ENCODE results near the gene TSEN2. TPM values are rescaled to one million over a fixed set of nuclear protein-coding genes. Genes with fewer than 3 reads are reported as not detected.
A peak's percentile ranks its signal among the peaks of the same experiment; 100 is the strongest.
"Not testable (repeated sequence)": the region's sequence is repeated elsewhere in the genome, so short reads cannot be mapped to it uniquely, and the experiment has no call there.

The TSEN2 gene
- total RNA-seq, 2 experiments from 2014 or later: 14.0 to 14.8 TPM

- DNase-seq: no peak
- CTCF ChIA-PET: no interaction called here
- no peaks in the 10 kb centered on the region for H3K4me1 Mint-ChIP-seq (ENCODE audit: low read depth)
- H3K27ac Mint-ChIP-seq: no peak overlapping the region
- H3K36me3 Mint-ChIP-seq (ENCODE audit: low read depth): peaks cover 32% of the 10 kb centered on the region
- no peaks in the 10 kb centered on the region for H3K27me3 Mint-ChIP-seq (ENCODE audit: low read depth)
- intact Hi-C loops (cut with micrococcal nuclease): no loop called here
- H3K4me3 Mint-ChIP-seq: no peak overlapping the region
- H3K9me3 Mint-ChIP-seq: no peaks in the 10 kb centered on the region
Observed at GRCh38 chr3:12518261-12519028, 34.2 kb downstream of the TSEN2 start.

- no peak for DNase-seq
- Mint-ChIP-seq H3K9me3 (no peaks in the 10 kb centered on the region), H3K4me1 (ENCODE audit: low read depth) (no peaks in the 10 kb centered on the region), H3K36me3 (ENCODE audit: low read depth) (peaks cover 30% of the 10 kb centered on the region), H3K4me3 (no peak overlapping the region), H3K27me3 (ENCODE audit: low read depth) (no peaks in the 10 kb centered on the region), H3K27ac (no peak overlapping the region)
- CTCF ChIA-PET: no interaction called here
- intact Hi-C loops (cut with micrococcal nuclease): no loop called here
Observed at GRCh38 chr3:12521010-12521409, 36.7 kb downstream of the TSEN2 start.

DNA sequence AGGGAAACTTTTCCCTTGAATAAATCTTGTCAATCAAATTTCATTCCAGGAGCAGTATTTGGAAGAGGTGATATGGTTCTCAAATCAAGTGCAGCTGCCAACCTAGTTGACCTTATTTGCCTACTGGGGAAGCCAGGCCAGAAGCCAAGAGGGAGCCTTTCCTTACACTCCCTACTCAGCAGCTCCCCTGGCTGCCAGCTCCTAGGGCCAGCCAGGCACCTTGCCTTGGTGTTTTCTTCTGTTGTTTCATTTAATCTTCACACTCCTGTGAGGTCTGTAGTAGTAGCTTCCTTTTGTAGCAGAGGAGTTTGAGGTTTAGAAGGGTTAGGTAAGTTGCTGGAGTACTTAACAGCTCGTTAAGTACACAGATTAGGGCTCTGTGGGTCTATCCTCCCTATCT, 38.4 kb downstream of the TSEN2 start:
- intact Hi-C loops (cut with micrococcal nuclease): no loop called here
- Mint-ChIP-seq H3K9me3 (no peaks in the 10 kb centered on the region), H3K4me1 (ENCODE audit: low read depth) (no peaks in the 10 kb centered on the region), H3K36me3 (ENCODE audit: low read depth) (peaks cover 36% of the 10 kb centered on the region), H3K27ac (no peak overlapping the region), H3K4me3 (no peak overlapping the region), H3K27me3 (ENCODE audit: low read depth) (no peaks in the 10 kb centered on the region)
- no peak for DNase-seq
- CTCF ChIA-PET: interaction anchor here (0.7 kb wide), 1 partner anchor 153 kb away, joined by 3 read pairs; no protein-coding TSS in a partner anchor

GRCh38 chr3:12527757-12528143, 43.5 kb downstream of the TSEN2 start:
- no peak overlapping the region for H3K4me3 Mint-ChIP-seq
- peaks cover 40% of the 10 kb centered on the region for H3K36me3 Mint-ChIP-seq (ENCODE audit: low read depth)
- CTCF ChIA-PET: no interaction called here
- H3K9me3 Mint-ChIP-seq: no peaks in the 10 kb centered on the region
- intact Hi-C loops (cut with micrococcal nuclease): no loop called here
- no peaks in the 10 kb centered on the region for H3K27me3 Mint-ChIP-seq (ENCODE audit: low read depth)
- DNase-seq: no peak
- H3K4me1 Mint-ChIP-seq (ENCODE audit: low read depth): no peaks in the 10 kb centered on the region
- H3K27ac Mint-ChIP-seq: no peak overlapping the region

GRCh38 chr3:12532182-12532581, 47.9 kb downstream of the TSEN2 start:
- DNase-seq: no peak
- H3K4me1 Mint-ChIP-seq (ENCODE audit: low read depth): no peaks in the 10 kb centered on the region
- H3K36me3 Mint-ChIP-seq (ENCODE audit: low read depth): peaks cover 30% of the 10 kb centered on the region
- CTCF ChIA-PET: interaction anchor here (1.1 kb wide), 1 partner anchor 11 kb away, joined by 3 read pairs; no protein-coding TSS in a partner anchor
- intact Hi-C loops (cut with micrococcal nuclease): no loop called here
- H3K27me3 Mint-ChIP-seq (ENCODE audit: low read depth): no peaks in the 10 kb centered on the region
- H3K27ac Mint-ChIP-seq: no peak overlapping the region
- no peak overlapping the region for H3K4me3 Mint-ChIP-seq
- no peaks in the 10 kb centered on the region for H3K9me3 Mint-ChIP-seq

DNA sequence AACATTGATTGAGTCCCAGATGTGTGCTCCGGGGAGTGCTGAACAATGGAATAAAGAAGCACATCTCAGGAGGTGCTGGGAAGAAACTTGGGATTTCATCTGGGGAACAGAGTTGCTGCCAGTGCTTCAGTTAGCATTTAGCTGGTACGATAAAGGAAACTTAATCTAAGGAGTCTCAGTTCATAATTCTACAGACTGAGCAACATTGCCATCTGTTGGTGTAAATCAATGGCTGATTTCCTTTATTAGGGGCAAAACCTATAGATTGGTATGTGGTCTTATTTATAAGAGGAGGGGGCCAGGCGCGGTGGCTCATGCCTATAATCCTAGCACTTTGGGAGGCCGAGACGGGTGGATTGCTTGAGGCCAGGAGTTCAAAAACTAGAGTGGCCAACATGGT, 52.1 kb downstream of the TSEN2 start:
- Mint-ChIP-seq H3K27me3 (ENCODE audit: low read depth) (no peaks in the 10 kb centered on the region), H3K9me3 (no peaks in the 10 kb centered on the region), H3K4me1 (ENCODE audit: low read depth) (no peaks in the 10 kb centered on the region), H3K4me3 (no peak overlapping the region), H3K27ac (no peak overlapping the region), H3K36me3 (ENCODE audit: low read depth) (peaks cover 21% of the 10 kb centered on the region)
- no peak for DNase-seq
- intact Hi-C loops (cut with micrococcal nuclease): no loop called here
- CTCF ChIA-PET: interaction anchor here (1.4 kb wide), 1 partner anchor 21 kb away, joined by 5 read pairs; no protein-coding TSS in a partner anchor

- H3K27ac Mint-ChIP-seq: no peak overlapping the region
- H3K9me3 Mint-ChIP-seq: no peaks in the 10 kb centered on the region
- intact Hi-C loops (cut with micrococcal nuclease): loop anchor here (1.0 kb wide), 1 partner anchor 406 kb away; no protein-coding TSS in a partner anchor
- H3K36me3 Mint-ChIP-seq (ENCODE audit: low read depth): peaks cover 4% of the 10 kb centered on the region
- CTCF ChIA-PET: no interaction called here
- H3K4me3 Mint-ChIP-seq: no peak overlapping the region
- DNase-seq: no peak
- H3K4me1 Mint-ChIP-seq (ENCODE audit: low read depth): peaks cover 2% of the 10 kb centered on the region
- no peaks in the 10 kb centered on the region for H3K27me3 Mint-ChIP-seq (ENCODE audit: low read depth)
Observed at GRCh38 chr3:12541625-12542024, 57.3 kb downstream of the TSEN2 start.

- H3K36me3 Mint-ChIP-seq (ENCODE audit: low read depth); DNase-seq; H3K4me1 Mint-ChIP-seq (ENCODE audit: low read depth); H3K9me3 Mint-ChIP-seq; H3K27me3 Mint-ChIP-seq (ENCODE audit: low read depth); H3K27ac Mint-ChIP-seq; intact Hi-C loops (cut with micrococcal nuclease); H3K4me3 Mint-ChIP-seq: not testable (repeated sequence)
- CTCF ChIA-PET: interaction anchor here (0.6 to 1.3 kb wide), 3 partner anchors 11 to 121 kb away, joined by 3 to 4 read pairs (median 3); no protein-coding TSS in a partner anchor
Observed at GRCh38 chr3:12543497-12543896, 59.2 kb downstream of the TSEN2 start.

DNA sequence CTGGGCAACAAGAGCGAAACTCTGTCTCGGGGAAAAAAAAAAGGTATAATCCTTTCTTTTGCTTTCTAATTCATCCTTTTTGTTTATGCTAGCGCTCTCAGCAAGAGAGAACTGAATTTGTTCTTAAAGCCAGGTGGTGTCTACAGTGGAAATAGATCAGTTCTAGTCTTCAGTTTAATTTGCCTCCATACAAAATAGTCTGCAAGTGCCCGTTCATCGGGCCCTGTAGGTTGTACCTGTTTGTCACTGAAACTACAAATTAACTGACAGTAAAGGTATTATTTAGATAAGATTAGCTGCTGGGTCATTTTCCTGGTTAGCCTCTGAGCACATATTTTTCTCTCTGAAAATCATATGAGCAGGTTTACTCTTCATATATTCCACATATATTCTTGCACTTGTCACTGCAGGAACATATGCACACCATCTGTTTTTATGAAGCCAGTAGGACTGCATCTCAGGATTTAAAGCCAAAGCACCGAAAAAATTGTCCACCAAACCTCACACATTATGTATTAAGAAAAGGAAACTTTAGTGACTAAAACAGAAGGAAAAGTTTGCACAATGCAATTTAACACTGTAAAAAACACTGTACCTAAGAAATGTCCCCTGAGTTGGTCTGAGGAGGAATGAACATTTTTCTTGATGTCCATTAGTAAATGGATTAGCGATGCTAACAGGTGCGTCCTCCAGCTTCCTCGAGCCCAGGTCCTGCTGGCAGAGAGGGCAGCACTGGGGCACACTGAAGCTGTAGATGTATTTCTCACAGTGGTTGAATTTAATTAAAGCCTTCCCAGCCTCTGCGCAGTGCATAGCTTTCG, 60.6 kb downstream of the TSEN2 start:
- no peak for DNase-seq
- H3K4me3 Mint-ChIP-seq: no peak overlapping the region
- H3K27ac Mint-ChIP-seq: no peak overlapping the region
- intact Hi-C loops (cut with micrococcal nuclease): no loop called here
- no peaks in the 10 kb centered on the region for H3K9me3 Mint-ChIP-seq
- no peaks in the 10 kb centered on the region for H3K27me3 Mint-ChIP-seq (ENCODE audit: low read depth)
- CTCF ChIA-PET: interaction anchor here (0.5 kb wide), 1 partner anchor 60 kb away, joined by 6 read pairs; no protein-coding TSS in a partner anchor
- peaks cover 4% of the 10 kb centered on the region for H3K36me3 Mint-ChIP-seq (ENCODE audit: low read depth)
- H3K4me1 Mint-ChIP-seq (ENCODE audit: low read depth): peaks cover 2% of the 10 kb centered on the region

GRCh38 chr3:12545473-12545791, 61.2 kb downstream of the TSEN2 start, which contains the start of gene MKRN2OS:
MKRN2OS (minus strand) TSS chr3:12545499; CDS start chr3:12545464, 35 bp downstream.
- Mint-ChIP-seq H3K27me3 (ENCODE audit: low read depth) (no peaks in the 10 kb centered on the region), H3K27ac (no peak within 1 kb of the TSS), H3K4me3 (no peak within 1 kb of the TSS), H3K36me3 (ENCODE audit: low read depth) (peaks cover 4% of the 10 kb centered on the region), H3K9me3 (no peaks in the 10 kb centered on the region), H3K4me1 (ENCODE audit: low read depth) (peaks cover 2% of the 10 kb centered on the region)
- intact Hi-C loops (cut with micrococcal nuclease): no loop called here
- DNase-seq: no peak
- CTCF ChIA-PET: interaction anchor here (0.6 kb wide), 1 partner anchor 381 kb away, joined by 3 read pairs; no protein-coding TSS in a partner anchor

DNA sequence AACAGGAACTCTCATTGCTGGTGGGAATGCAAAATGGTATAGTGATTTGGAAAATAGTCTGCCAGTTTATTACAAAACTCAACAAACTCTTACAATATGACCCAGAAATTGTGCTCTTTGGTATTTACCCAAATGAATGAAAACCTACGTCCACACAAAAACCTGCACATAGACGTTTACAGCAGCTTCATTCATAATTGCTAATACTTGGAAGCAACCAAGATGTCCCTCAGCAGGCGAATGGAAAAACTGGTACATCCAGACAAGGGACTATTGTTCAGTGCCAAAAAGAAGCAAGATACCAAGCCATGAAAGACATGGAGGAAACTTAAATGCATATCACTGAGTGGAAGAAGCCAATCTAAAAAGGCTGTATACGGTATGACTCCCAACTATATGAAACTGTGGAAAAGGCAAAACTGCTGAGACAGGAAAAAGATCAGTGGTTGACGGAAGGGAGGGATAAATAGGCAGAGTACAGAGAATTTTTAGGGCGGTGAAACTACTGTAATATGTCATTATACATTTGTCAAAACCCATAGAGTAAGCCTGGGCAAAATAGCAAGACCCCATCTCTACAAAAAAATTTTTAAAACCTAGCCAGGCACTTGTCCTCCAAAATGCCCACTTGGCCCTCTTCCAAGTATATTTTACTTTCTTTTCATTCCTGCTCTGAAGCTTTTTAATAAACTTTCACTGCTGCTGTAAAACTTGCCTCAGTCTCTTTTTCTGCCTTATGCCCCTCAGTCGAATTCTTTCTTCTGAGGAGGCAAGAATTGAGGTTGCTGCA, 65.9 kb downstream of the TSEN2 start:
- intact Hi-C loops (cut with micrococcal nuclease): loop anchor here (10.0 kb wide), 1 partner anchor 705 kb away; the partner anchor contains the start of gene TAMM41
- no peak for DNase-seq
- CTCF ChIA-PET: no interaction called here
- no peak overlapping the region for H3K4me3 Mint-ChIP-seq
- no peaks in the 10 kb centered on the region for H3K9me3 Mint-ChIP-seq
- H3K36me3 Mint-ChIP-seq (ENCODE audit: low read depth): no peaks in the 10 kb centered on the region
- peaks cover 3% of the 10 kb centered on the region for H3K4me1 Mint-ChIP-seq (ENCODE audit: low read depth)
- H3K27me3 Mint-ChIP-seq (ENCODE audit: low read depth): peaks cover 18% of the 10 kb centered on the region
- no peak overlapping the region for H3K27ac Mint-ChIP-seq

DNA sequence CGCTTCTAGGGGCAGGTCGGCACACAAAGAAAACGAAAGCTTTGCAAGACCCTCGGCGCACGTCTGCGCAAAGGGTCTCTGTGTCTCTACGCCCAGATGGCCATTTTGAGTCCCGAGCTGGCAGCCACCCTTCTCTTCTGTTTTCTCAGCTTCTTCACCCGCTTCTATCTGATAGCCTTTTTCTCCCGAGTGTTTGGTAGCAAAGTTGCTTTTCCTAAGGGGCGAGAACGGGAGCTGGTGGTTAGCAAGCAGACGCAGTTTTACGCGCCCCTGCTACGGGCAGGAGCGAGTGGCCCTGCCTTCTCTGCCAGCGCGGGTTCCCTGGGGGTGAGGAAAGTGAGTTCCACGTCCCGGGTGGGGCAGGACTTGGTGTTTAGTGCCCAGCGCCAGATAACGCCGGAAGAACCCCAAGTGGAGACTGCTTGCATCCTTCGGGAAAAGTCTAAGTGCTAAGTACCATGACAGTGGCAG, 69.7 kb downstream of the TSEN2 start:
- CTCF ChIA-PET: interaction anchor here (0.8 kb wide), 1 partner anchor 98 kb away, joined by 3 read pairs; no protein-coding TSS in a partner anchor
- DNase-seq: no peak
- H3K4me1 Mint-ChIP-seq (ENCODE audit: low read depth): peaks cover 19% of the 10 kb centered on the region
- intact Hi-C loops (cut with micrococcal nuclease): loop anchor here (10.0 kb wide), 1 partner anchor 709 kb away; the partner anchor contains the start of gene TAMM41
- no peaks in the 10 kb centered on the region for H3K9me3 Mint-ChIP-seq
- no peak overlapping the region for H3K27ac Mint-ChIP-seq
- H3K27me3 Mint-ChIP-seq (ENCODE audit: low read depth): peaks cover 24% of the 10 kb centered on the region
- H3K4me3 Mint-ChIP-seq: peak overlapping the region; percentile 79
- no peaks in the 10 kb centered on the region for H3K36me3 Mint-ChIP-seq (ENCODE audit: low read depth)
